NOMO-1 treated with DMSO at 0.1 percent for 48 hours (cell line): Measurements from ENCODE around the gene HPS3.

Experiments used
- DNase-seq: peaks from one replicate; lab custom pipeline; 2025; ENCODE audit not compliant: unreplicated experiment; lab: John Stamatoyannopoulos, UW

HPS3 gene

GRCh38 chr3:149120051-149120972, 9.1 kb upstream of the HPS3 start:
- peak; percentile 74 for DNase-seq

- peak; percentile 16 for DNase-seq
These were observed 6.5 kb upstream of the HPS3 start for GRCh38 chr3:149122721-149123578.

- DNase-seq = no peak
These were observed 617 bp upstream of the HPS3 start for GRCh38 chr3:149128821-149129220.

- no peak for DNase-seq
These were observed 2.2 kb downstream of the HPS3 start for GRCh38 chr3:149131589-149131988.

GRCh38 chr3:149134575-149134974, 5.1 kb downstream of the HPS3 start:
- DNase-seq = no peak

- DNase-seq = no peak
These were observed 13.2 kb downstream of the HPS3 start for GRCh38 chr3:149142682-149143081.

GRCh38 chr3:149145356-149145755, 15.9 kb downstream of the HPS3 start:
- DNase-seq = peak; percentile 89

GRCh38 chr3:149145974-149146373, 16.5 kb downstream of the HPS3 start:
- peak; percentile 100 for DNase-seq

GRCh38 chr3:149150436-149150835, 21.0 kb downstream of the HPS3 start:
- no peak for DNase-seq

- DNase-seq = peak; percentile 95
These were observed 22.4 kb downstream of the HPS3 start for GRCh38 chr3:149151843-149152242.

- DNase-seq = peak; percentile 64
These were observed 23.0 kb downstream of the HPS3 start for GRCh38 chr3:149152420-149152819.

- DNase-seq = no peak
These were observed 24.0 kb downstream of the HPS3 start for GRCh38 chr3:149153402-149153801.

GRCh38 chr3:149160754-149161300, 31.4 kb downstream of the HPS3 start:
- DNase-seq = no peak

GRCh38 chr3:149162007-149162406, 32.6 kb downstream of the HPS3 start:
- no peak for DNase-seq

GRCh38 chr3:149163066-149163465, 33.6 kb downstream of the HPS3 start:
- DNase-seq = peak; percentile 15

GRCh38 chr3:149167898-149168297, 38.5 kb downstream of the HPS3 start:
- DNase-seq = no peak

GRCh38 chr3:149170672-149171071, 41.2 kb downstream of the HPS3 start:
- DNase-seq = no peak

- DNase-seq = no peak
These were observed 45.5 kb downstream of the HPS3 start for GRCh38 chr3:149174901-149175300.

- no peak for DNase-seq
These were observed 47.7 kb downstream of the HPS3 start for GRCh38 chr3:149177122-149177521.

GRCh38 chr3:149179220-149179619, 49.8 kb downstream of the HPS3 start:
- DNase-seq = no peak

GRCh38 chr3:149180057-149180573, 50.7 kb downstream of the HPS3 start:
- no peak for DNase-seq
